Muscle layer of duodenum (tissue), 2 donors: ENCODE measurements around the gene NCAN.
"Not testable (repeated sequence)": the region's sequence is repeated elsewhere in the genome, so short reads cannot be mapped to it uniquely, and the experiment has no call there.

Source experiments
- H3K27ac ChIP-seq: one replicate; pipeline ENCODE4 v1.7.0; 2013; ENCODE audit warnings: mild to moderate bottlenecking, low read length
- H3K27me3 ChIP-seq: one replicate; pipeline ENCODE4 v1.7.0; 2013; ENCODE audit warnings: low read depth, mild to moderate bottlenecking, control low read depth, low read length
- H3K36me3 ChIP-seq, 2 donors: one replicate each; pipeline ENCODE4 v1.7.0; 2013; ENCODE audit warnings: low read length in 2 of 2, control low read depth in 1 of 2, mild to moderate bottlenecking in 1 of 2; ENCODE audit not compliant: insufficient read depth in 2 of 2, control insufficient read depth in 1 of 2
- H3K4me1 ChIP-seq, 2 donors: one replicate each; pipeline ENCODE4 v1.7.0; 2013; ENCODE audit warnings: low read length in 2 of 2, mild to moderate bottlenecking in 2 of 2, control low read depth in 1 of 2, moderate library complexity in 1 of 2; ENCODE audit not compliant: insufficient read depth in 2 of 2, control insufficient read depth in 1 of 2
- H3K4me3 ChIP-seq, 2 donors: one replicate each; pipeline ENCODE4 v1.7.0; 2013; ENCODE audit warnings: low read length in 2 of 2, low read depth in 1 of 2, mild to moderate bottlenecking in 1 of 2
- H3K9me3 ChIP-seq, 2 donors: one replicate each; pipeline ENCODE4 v1.7.0; 2013; ENCODE audit warnings: low read length in 2 of 2, control low read depth in 1 of 2, mild to moderate bottlenecking in 1 of 2; ENCODE audit not compliant: control insufficient read depth in 1 of 2
- donor health status: healthy.

The NCAN gene

GRCh38 chr19:19215792-19216191 lies 4.0 kb downstream of the NCAN start:
- no peak overlapping the region for H3K27ac ChIP-seq
- no peak overlapping the region for H3K4me3 ChIP-seq
- peaks cover 23% of the 10 kb centered on the region for H3K27me3 ChIP-seq
- no peaks in the 10 kb centered on the region for H3K36me3 ChIP-seq
- peaks cover 0 to 5% of the 10 kb centered on the region in 2 donors for H3K4me1 ChIP-seq
- H3K9me3 ChIP-seq = no peaks in the 10 kb centered on the region

- H3K27ac ChIP-seq = no peak overlapping the region
- peaks cover 18% of the 10 kb centered on the region for H3K27me3 ChIP-seq
- no peaks in the 10 kb centered on the region for H3K9me3 ChIP-seq
- peaks cover 0 to under 1% of the 10 kb centered on the region in 2 donors for H3K4me1 ChIP-seq
- no peak overlapping the region for H3K4me3 ChIP-seq
- no peaks in the 10 kb centered on the region for H3K36me3 ChIP-seq
Measured at GRCh38 chr19:19217099-19217498, 5.3 kb downstream of the NCAN start.

GRCh38 chr19:19218911-19219310 lies 7.2 kb downstream of the NCAN start:
- no peak overlapping the region for H3K4me3 ChIP-seq
- no peaks in the 10 kb centered on the region for H3K36me3 ChIP-seq
- no peak overlapping the region for H3K27ac ChIP-seq
- no peaks in the 10 kb centered on the region for H3K9me3 ChIP-seq
- no peaks in the 10 kb centered on the region for H3K4me1 ChIP-seq
- H3K27me3 ChIP-seq = peaks cover 8% of the 10 kb centered on the region

- Histone ChIP-seq H3K4me1 (peaks cover 0 to 11% of the 10 kb centered on the region in 2 donors), H3K27me3 (peaks cover 12% of the 10 kb centered on the region)
- H3K36me3 ChIP-seq, H3K9me3 ChIP-seq, H3K27ac ChIP-seq, H3K4me3 ChIP-seq: not testable (repeated sequence)
Measured at GRCh38 chr19:19221000-19221399, 9.2 kb downstream of the NCAN start.

- Histone ChIP-seq H3K27me3 (peaks cover 22% of the 10 kb centered on the region), H3K27ac (no peak overlapping the region), H3K4me3 (no peak overlapping the region), H3K36me3 (no peaks in the 10 kb centered on the region), H3K9me3 (no peaks in the 10 kb centered on the region), H3K4me1 (peaks cover 0 to 11% of the 10 kb centered on the region in 2 donors)
Measured at GRCh38 chr19:19223060-19223459, 11.3 kb downstream of the NCAN start.

- Histone ChIP-seq H3K36me3 (no peaks in the 10 kb centered on the region), H3K9me3 (no peaks in the 10 kb centered on the region), H3K4me1 (peaks cover 0 to 11% of the 10 kb centered on the region in 2 donors), H3K27me3 (peaks cover 22% of the 10 kb centered on the region), H3K4me3 (no peak overlapping the region), H3K27ac (no peak overlapping the region)
Measured at GRCh38 chr19:19223636-19224035, 11.9 kb downstream of the NCAN start.

- H3K27me3 ChIP-seq = peaks cover 22% of the 10 kb centered on the region
- no peaks in the 10 kb centered on the region for H3K9me3 ChIP-seq
- peaks cover 0 to 11% of the 10 kb centered on the region in 2 donors for H3K4me1 ChIP-seq
- peak overlapping the region in 1 of 2 donors; percentile 60 for H3K4me3 ChIP-seq
- no peak overlapping the region for H3K27ac ChIP-seq
- H3K36me3 ChIP-seq = no peaks in the 10 kb centered on the region
Measured at GRCh38 chr19:19224150-19224851, 12.5 kb downstream of the NCAN start.

- Histone ChIP-seq H3K27ac (no peak overlapping the region), H3K27me3 (peaks cover 22% of the 10 kb centered on the region), H3K36me3 (no peaks in the 10 kb centered on the region), H3K4me1 (peaks cover 0 to 11% of the 10 kb centered on the region in 2 donors), H3K4me3 (peak overlapping the region; percentile 21 to 60), H3K9me3 (no peaks in the 10 kb centered on the region)
Measured at GRCh38 chr19:19224852-19225494, 13.2 kb downstream of the NCAN start.

GRCh38 chr19:19226204-19226603 lies 14.4 kb downstream of the NCAN start:
- Histone ChIP-seq H3K36me3 (no peaks in the 10 kb centered on the region), H3K27me3 (peaks cover 22% of the 10 kb centered on the region), H3K4me1 (peaks cover 0 to 11% of the 10 kb centered on the region in 2 donors), H3K9me3 (no peaks in the 10 kb centered on the region), H3K4me3 (no peak overlapping the region), H3K27ac (no peak overlapping the region)

GRCh38 chr19:19226663-19227062 lies 14.9 kb downstream of the NCAN start:
- no peak overlapping the region for H3K27ac ChIP-seq
- no peak overlapping the region for H3K4me3 ChIP-seq
- no peaks in the 10 kb centered on the region for H3K9me3 ChIP-seq
- H3K4me1 ChIP-seq = peaks cover 0 to 11% of the 10 kb centered on the region in 2 donors
- H3K36me3 ChIP-seq = no peaks in the 10 kb centered on the region
- peaks cover 22% of the 10 kb centered on the region for H3K27me3 ChIP-seq

- H3K36me3 ChIP-seq = no peaks in the 10 kb centered on the region
Measured at GRCh38 chr19:19227217-19227616, 15.5 kb downstream of the NCAN start.

More at GRCh38 chr19:19227217-19227616, 15.5 kb downstream of the NCAN start:
- H3K4me1 ChIP-seq = peaks cover 0 to 11% of the 10 kb centered on the region in 2 donors
- H3K4me3 ChIP-seq = no peak overlapping the region
- H3K9me3 ChIP-seq = peaks cover 0 to 3% of the 10 kb centered on the region in 2 donors
- H3K27me3 ChIP-seq = peaks cover 22% of the 10 kb centered on the region
- H3K27ac ChIP-seq = no peak overlapping the region
